SH-SY5Y (cell line): ENCODE measurements around the gene GLRA3.

Source experiments
- GATA2 ChIP-seq: IDR thresholded peaks from 2 replicates; pipeline ENCODE4 v1.6.1; 2011; ENCODE audit warnings: mild to moderate bottlenecking, low read depth, low read length
- GATA3 ChIP-seq: IDR thresholded peaks from 2 replicates; pipeline ENCODE4 v1.6.1; 2011; ENCODE audit warnings: low read depth, mild to moderate bottlenecking, low read length, moderate library complexity

- TF ChIP-seq GATA2 (no peak), GATA3 (no peak)
Measured at GRCh38 chr4:174815282-174815681, 13.8 kb downstream of the GLRA3 start.
